ENCODE results near the gene OR5T2.

- no peak for TF ChIP-seq CTCF (conservative IDR thresholded peaks at IDR 0.05; ENCODE audit: low read depth in 2 of 2)
- no peak for TF ChIP-seq POLR2AphosphoS5 (IDR thresholded peaks at IDR 0.05; ENCODE audit: low read depth)
- no peak for TF ChIP-seq EZH2 (IDR thresholded peaks at IDR 0.05; ENCODE audit: low read depth, unreplicated experiment)
- TF ChIP-seq EZH2phosphoT487 (IDR thresholded peaks at IDR 0.05; ENCODE audit: unreplicated experiment): no peak
These were observed 17.9 kb upstream of the OR5T2 start, which contains the start of gene OR5T3 for GRCh38 chr11:56251954-56252353.
